H1 (cell line): Measurements from ENCODE around the gene CFAP54. TPM values are rescaled to one million over a fixed set of nuclear protein-coding genes. Genes with fewer than 3 reads are reported as not detected.

Experiments
- CTCF ChIA-PET: fragments of 300-600 bp; sonication (Branson Sonifier 250); formaldehyde crosslinking; loops from one replicate; lab custom pipeline; 2021; ENCODE audit not compliant: partially characterized antibody; lab: Charles Lee
- POLR2A ChIA-PET: fragments of 300-600 bp; sonication (Branson Sonifier 250); formaldehyde crosslinking; loops from one replicate; lab custom pipeline; 2021; ENCODE audit warnings: inconsistent platforms; ENCODE audit not compliant: partially characterized antibody; lab: Charles Lee
- DNase-seq, 2 experiments: peaks; one replicate each; pipeline versions ENCODE4 v3.0.0 to v3.0.0-alpha.2; 2010 to 2022; ENCODE audit warnings: low spot score in 2 of 2, low read depth in 1 of 2, mixed read lengths in 1 of 2
- FAIRE-seq: peaks from 2 replicates; lab custom pipeline; 2011; peaks lifted over from hg19 to GRCh38; lab: Jason Lieb, UNC
- H2AFZ ChIP-seq: 2 replicates; pipeline ENCODE4 v1.8.1; 2012; ENCODE audit warnings: low read length, inconsistent platforms
- H2AK5ac ChIP-seq: 2 replicates; pipeline ENCODE4 v1.6.1; 2013; ENCODE audit warnings: low read depth, low read length
- H2BK120ac ChIP-seq: replicated peaks from 2 replicates; pipeline ENCODE3; 2013; ENCODE audit warnings: low read depth, low read length, inconsistent platforms
- H2BK12ac ChIP-seq: 2 replicates; pipeline ENCODE4 v1.6.1; 2013; ENCODE audit warnings: low read depth, low read length
- H2BK15ac ChIP-seq: 2 replicates; pipeline ENCODE4 v1.6.1; 2013; ENCODE audit warnings: low read length
- H2BK20ac ChIP-seq: 2 replicates; pipeline ENCODE4 v1.6.1; 2013; ENCODE audit warnings: low read length
- H2BK5ac ChIP-seq: 2 replicates; pipeline ENCODE4 v1.6.1; 2013; ENCODE audit warnings: low read depth, low read length
- H3K14ac ChIP-seq: 2 replicates; pipeline ENCODE4 v1.6.1; 2013; ENCODE audit warnings: inconsistent platforms; ENCODE audit not compliant: insufficient read length
- H3K18ac ChIP-seq: 2 replicates; pipeline ENCODE4 v1.6.1; 2013; ENCODE audit warnings: low read length; ENCODE audit errors: extremely low read depth
- H3K23ac ChIP-seq: 2 replicates; pipeline ENCODE4 v1.6.1; 2013; ENCODE audit warnings: inconsistent platforms; ENCODE audit not compliant: insufficient read length
- H3K23me2 ChIP-seq: 2 replicates; pipeline ENCODE4 v1.6.1; 2013; ENCODE audit warnings: low read depth, low read length
- H3K27ac ChIP-seq: 2 replicates; pipeline ENCODE4 v1.6.1; 2011; ENCODE audit warnings: low read depth, low read length, inconsistent platforms
- H3K27me3 ChIP-seq, 4 experiments: replicated peaks in 1 of 4; 1 replicate in 1 of 4; 2 replicates in 3 of 4; pipeline versions ENCODE4 v1.6.1 to v1.8.1; 2011 to 2013; ENCODE audit warnings: low read length in 3 of 4, mild to moderate bottlenecking in 3 of 4, inconsistent platforms in 2 of 4, mixed read lengths in 2 of 4, moderate library complexity in 1 of 4; ENCODE audit not compliant: control insufficient read depth in 3 of 4, insufficient read depth in 3 of 4; ENCODE audit errors: extremely low read depth in 1 of 4
- H3K36me3 ChIP-seq, 4 experiments: 2 replicates each; pipeline versions ENCODE4 v1.6.1 to v1.8.1; 2011 to 2013; ENCODE audit warnings: mild to moderate bottlenecking in 4 of 4, low read length in 3 of 4, moderate library complexity in 2 of 4, control low read depth in 1 of 4, inconsistent platforms in 1 of 4; ENCODE audit not compliant: insufficient read depth in 4 of 4, control insufficient read depth in 2 of 4
- H3K4ac ChIP-seq: replicated peaks from 2 replicates; pipeline ENCODE3; 2013; ENCODE audit warnings: low read length, low read depth, mixed read lengths, inconsistent platforms; ENCODE audit not compliant: insufficient read length
- H3K4me1 ChIP-seq, 4 experiments: replicated peaks in 1 of 4; 1 replicate in 1 of 4; 2 replicates in 3 of 4; pipeline versions ENCODE4 v1.6.1 to v1.8.1; 2011 to 2013; ENCODE audit warnings: low read length in 3 of 4, inconsistent platforms in 2 of 4, mixed read lengths in 1 of 4; ENCODE audit not compliant: insufficient read depth in 4 of 4, control insufficient read depth in 3 of 4
- H3K4me2 ChIP-seq, 2 experiments: 2 replicates each; pipeline versions ENCODE4 v1.6.1 to v1.8.1; 2011 to 2013; ENCODE audit warnings: low read depth in 2 of 2, low read length in 2 of 2, control low read depth in 1 of 2, inconsistent platforms in 1 of 2, mild to moderate bottlenecking in 1 of 2; ENCODE audit not compliant: insufficient read depth in 1 of 2
- H3K4me3 ChIP-seq, 4 experiments: fragments of 200-600, 300-600 bp in 1 of 4; sonication (generic), shearing (Covaris generic), sonication (Bioruptor Twin) in 1 of 4; 2 replicates each; pipeline versions ENCODE4 v1.5.1 to v1.8.1; 2011 to 2016; ENCODE audit warnings: low read length in 4 of 4, low read depth in 3 of 4, control low read depth in 2 of 4, inconsistent platforms in 2 of 4, mild to moderate bottlenecking in 2 of 4, mixed read lengths in 1 of 4, moderate library complexity in 1 of 4; ENCODE audit not compliant: insufficient read depth in 2 of 4; ENCODE audit errors: extremely low read depth in 1 of 4
- H3K56ac ChIP-seq: replicated peaks from 2 replicates; pipeline ENCODE3; 2013; ENCODE audit warnings: low read depth, mild to moderate bottlenecking, mixed read lengths, low read length, inconsistent platforms; ENCODE audit not compliant: insufficient read length
- H3K79me1 ChIP-seq: 2 replicates; pipeline ENCODE4 v1.6.1; 2013; ENCODE audit warnings: low read depth, low read length, control low read depth
- H3K79me2 ChIP-seq, 2 experiments: 2 replicates each; pipeline versions ENCODE4 v1.6.1 to v1.8.1; 2012 to 2013; ENCODE audit warnings: low read length in 2 of 2, mild to moderate bottlenecking in 2 of 2, inconsistent platforms in 1 of 2; ENCODE audit not compliant: insufficient read depth in 2 of 2, control insufficient read depth in 1 of 2
- H3K9ac ChIP-seq, 4 experiments: replicated peaks in 1 of 4; 1 replicate in 1 of 4; 2 replicates in 3 of 4; pipeline versions ENCODE4 v1.6.1 to v1.8.1; 2011 to 2013; ENCODE audit warnings: low read depth in 3 of 4, low read length in 3 of 4, control low read depth in 2 of 4, mild to moderate bottlenecking in 2 of 4, moderate library complexity in 2 of 4, inconsistent platforms in 1 of 4; ENCODE audit errors: extremely low read depth in 1 of 4
- H3K9me3 ChIP-seq, 2 experiments: 2 replicates each; pipeline versions ENCODE4 v1.6.1 to v1.8.1; 2012 to 2013; ENCODE audit warnings: mild to moderate bottlenecking in 2 of 2, moderate library complexity in 2 of 2, control low read depth in 1 of 2, inconsistent platforms in 1 of 2, low read depth in 1 of 2, low read length in 1 of 2, mixed read lengths in 1 of 2; ENCODE audit not compliant: insufficient read depth in 2 of 2
- H4K20me1 ChIP-seq, 2 experiments: replicated peaks in 1 of 2; 2 replicates each; pipeline versions ENCODE3 to v1.8.1; 2011 to 2013; ENCODE audit warnings: inconsistent platforms in 2 of 2, low read length in 2 of 2, mild to moderate bottlenecking in 1 of 2; ENCODE audit not compliant: insufficient read depth in 2 of 2, control insufficient read depth in 1 of 2
- H4K5ac ChIP-seq: 2 replicates; pipeline ENCODE4 v1.6.1; 2013; ENCODE audit warnings: low read length, low read depth, mixed read lengths, inconsistent platforms; ENCODE audit not compliant: insufficient read length
- H4K8ac ChIP-seq: 2 replicates; pipeline ENCODE4 v1.8.0; 2013; ENCODE audit warnings: mild to moderate bottlenecking, moderate library complexity, low read length, inconsistent platforms; ENCODE audit not compliant: insufficient read depth; ENCODE audit errors: extremely low read depth
- H4K91ac ChIP-seq: replicated peaks from 2 replicates; pipeline ENCODE3; 2013; ENCODE audit warnings: low read length, mixed read lengths, inconsistent platforms; ENCODE audit not compliant: insufficient read length
- NANOG ChIP-seq: IDR thresholded peaks from 2 replicates; pipeline ENCODE4 v1.6.1; 2011; ENCODE audit warnings: low read length, low read depth, mild to moderate bottlenecking, inconsistent platforms; ENCODE audit not compliant: insufficient read depth, poor library complexity, severe bottlenecking
- WGBS, 2 experiments: shearing (Covaris generic) in 1 of 2; methylation state at CpG; one replicate each; pipeline versions ENCODE4 v1.1.6 to v1.1.7; 2013 to 2015; ENCODE audit warnings: low lambda C conversion rate in 2 of 2, mixed read lengths in 2 of 2, inconsistent platforms in 1 of 2, low coverage in 1 of 2, missing lambda C conversion rate in 1 of 2; ENCODE audit not compliant: insufficient replicate concordance in 2 of 2, insufficient coverage in 1 of 2, insufficient read length in 1 of 2; ENCODE audit errors: extremely low coverage in 1 of 2, missing lambda C conversion rate in 1 of 2; 5-methylcytosine and 5-hydroxymethylcytosine counted together
- polyA plus RNA-seq, 7 experiments: library from polyadenylated mRNA; depleted of rRNA in 3 of 7; stranded (reverse) in 5 of 7; unstranded in 2 of 7; fragments of >200 nt in 5 of 7; fragments of 200-250 nt in 2 of 7; gene quantifications; 1 replicate in 5 of 7; 2 replicates in 1 of 7; 4 replicates in 1 of 7; pipeline versions ENCODE4 v1.2.1 to v1.2.3, GENCODE V29; 2011 to 2013; ENCODE audit warnings: missing spikeins in 2 of 7, mixed read lengths in 2 of 7
- total RNA-seq: library from RNA; stranded (reverse); fragmentation: NEBNext Ultra II Directional; extraction: Animal tissue kit (Norgen Biotek cat#: 25700); gene quantifications from 2 replicates; pipeline ENCODE4 v1.2.1, GENCODE V29; 2021

Gene CFAP54
- total and polyA plus RNA-seq, 2 of the 8 experiments (the other 6 are each of a cell fraction or from before 2014, with no cell fraction given), result 0.17 to 0.33 TPM

DNA sequence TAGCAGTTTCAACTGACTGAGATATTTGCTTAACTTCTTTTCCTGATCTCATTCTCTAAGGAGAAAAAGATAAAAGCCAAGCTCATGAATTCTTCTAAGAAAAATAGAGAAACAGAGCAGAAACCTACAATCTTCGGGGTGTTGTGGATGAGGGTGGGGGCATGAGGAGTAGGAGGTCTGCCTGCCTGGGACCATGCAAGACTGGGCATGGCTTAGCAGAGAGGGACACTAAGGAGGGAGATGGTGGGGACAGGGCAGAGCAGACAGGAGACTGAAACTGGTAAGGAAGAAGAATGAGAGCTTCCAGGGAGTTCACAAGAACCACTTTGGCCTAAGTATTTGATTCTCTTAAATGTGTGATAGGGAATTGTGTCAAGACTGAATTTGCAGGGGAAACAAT is 188.0 kb downstream of the CFAP54 start:
- Histone ChIP-seq H2BK5ac (no peak overlapping the region), H3K9me3 (no peaks in the 10 kb centered on the region), H4K91ac (no peak overlapping the region), H4K8ac (no peak overlapping the region), H3K23ac (no peak overlapping the region), H2BK20ac (no peak overlapping the region), H3K36me3 (no peaks in the 10 kb centered on the region), H4K5ac (no peak overlapping the region), H3K27ac (no peak overlapping the region), H3K4me3 (no peak overlapping the region), H3K14ac (no peak overlapping the region), H2BK120ac (no peak overlapping the region), H3K4me1 (peaks cover 0 to 1% (median 0%) of the 10 kb centered on the region in 4 experiments; a peak in 1 of 7 replicates), H2AK5ac (no peak overlapping the region), H3K27me3 (no peaks in the 10 kb centered on the region), H3K79me2 (no peaks in the 10 kb centered on the region), H2BK15ac (no peak overlapping the region), H3K23me2 (no peaks in the 10 kb centered on the region), H2BK12ac (no peak overlapping the region), H3K4ac (no peak overlapping the region), H3K18ac (no peak overlapping the region), H4K20me1 (no peaks in the 10 kb centered on the region), H3K56ac (no peak overlapping the region), H3K9ac (no peak overlapping the region), H3K79me1 (no peaks in the 10 kb centered on the region), H3K4me2 (no peak overlapping the region), H2AFZ (no peak overlapping the region)
- ChIA-PET CTCF (interaction anchor here (1.5 kb wide), 1 partner anchor 308 kb away, joined by 4 read pairs; no protein-coding TSS in a partner anchor), POLR2A (no interaction called here)
- WGBS, 2 experiments, result 75% methylated on average over 1 of the region's 1 CpG; no CpG with 5 or more reads in 1 of the 2 experiments
- no peak for DNase-seq
- no peak for TF ChIP-seq NANOG
- no peak for FAIRE-seq
